ENCODE data around the gene SRSF4. TPM values are rescaled to one million over a fixed set of nuclear protein-coding genes. Genes with fewer than 3 reads are reported as not detected.

The SRSF4 gene
- polyA plus RNA-seq, 3 donors from 2014 or later: 49.5 to 110 (median 62.4) TPM

GRCh38 chr1:29211086-29212030 is 29.7 kb upstream of the SRSF4 start:
- Mint-ChIP-seq H3K27me3 (ENCODE audit: low read depth in 3 of 3) (peaks cover 0 to 2% (median 0%) of the 10 kb centered on the region in 3 donors), H3K4me3 (no peak overlapping the region), H3K36me3 (peaks cover 16 to 30% (median 24%) of the 10 kb centered on the region in 3 donors), H3K27ac (no peak overlapping the region), H3K9me3 (peaks cover 0 to 1% (median 0%) of the 10 kb centered on the region in 6 donors), H3K4me1 (no peaks in the 10 kb centered on the region)
- DNase-seq: no peak

- H3K4me1 Mint-ChIP-seq: no peaks in the 10 kb centered on the region
- H3K27ac Mint-ChIP-seq: no peak overlapping the region
- H3K27me3 Mint-ChIP-seq (ENCODE audit: low read depth in 3 of 3): peaks cover 0 to 2% (median 0%) of the 10 kb centered on the region in 3 donors
- H3K36me3 Mint-ChIP-seq: peaks cover 19 to 25% (median 24%) of the 10 kb centered on the region in 3 donors
- DNase-seq: no peak
- peaks cover 0 to 1% (median 0%) of the 10 kb centered on the region in 6 donors for H3K9me3 Mint-ChIP-seq
- no peak overlapping the region for H3K4me3 Mint-ChIP-seq
Observed at GRCh38 chr1:29210278-29211085, 28.8 kb upstream of the SRSF4 start.

GRCh38 chr1:29209173-29209572 is 27.5 kb upstream of the SRSF4 start:
- H3K4me3 Mint-ChIP-seq: no peak overlapping the region
- no peak for DNase-seq
- H3K27ac Mint-ChIP-seq: no peak overlapping the region
- peaks cover 16 to 25% (median 17%) of the 10 kb centered on the region in 3 donors for H3K36me3 Mint-ChIP-seq
- H3K4me1 Mint-ChIP-seq: no peaks in the 10 kb centered on the region
- no peaks in the 10 kb centered on the region for H3K9me3 Mint-ChIP-seq
- peaks cover 0 to 2% (median 0%) of the 10 kb centered on the region in 3 donors for H3K27me3 Mint-ChIP-seq (ENCODE audit: low read depth in 3 of 3)

GRCh38 chr1:29208442-29208841 is 26.7 kb upstream of the SRSF4 start:
- no peaks in the 10 kb centered on the region for H3K4me1 Mint-ChIP-seq
- no peak for DNase-seq
- H3K27me3 Mint-ChIP-seq (ENCODE audit: low read depth in 3 of 3): peaks cover 0 to 2% (median 0%) of the 10 kb centered on the region in 3 donors
- no peaks in the 10 kb centered on the region for H3K9me3 Mint-ChIP-seq
- peaks cover 13 to 23% (median 14%) of the 10 kb centered on the region in 3 donors for H3K36me3 Mint-ChIP-seq
- H3K27ac Mint-ChIP-seq: no peak overlapping the region
- H3K4me3 Mint-ChIP-seq: no peak overlapping the region

- peaks cover 0 to 3% (median 0%) of the 10 kb centered on the region in 3 donors for H3K27me3 Mint-ChIP-seq (ENCODE audit: low read depth in 3 of 3)
- peak; percentile 75 to 80 (median 75) for DNase-seq
- no peaks in the 10 kb centered on the region for H3K9me3 Mint-ChIP-seq
- H3K36me3 Mint-ChIP-seq: peaks cover 4 to 16% (median 9%) of the 10 kb centered on the region in 3 donors
- peak overlapping the region in 1 of 6 donors; percentile 4 for H3K27ac Mint-ChIP-seq
- no peak overlapping the region for H3K4me3 Mint-ChIP-seq
- peaks cover 0 to 5% of the 10 kb centered on the region in 2 donors for H3K4me1 Mint-ChIP-seq
Observed at GRCh38 chr1:29202584-29203340, 21.1 kb upstream of the SRSF4 start.

GRCh38 chr1:29202053-29202452 is 20.4 kb upstream of the SRSF4 start:
- H3K27ac Mint-ChIP-seq: no peak overlapping the region

GRCh38 chr1:29201595-29202051 is 19.9 kb upstream of the SRSF4 start:
- no peak for DNase-seq
- Mint-ChIP-seq H3K4me1 (peaks cover 0 to 5% of the 10 kb centered on the region in 2 donors), H3K9me3 (no peaks in the 10 kb centered on the region), H3K27me3 (ENCODE audit: low read depth in 3 of 3) (peaks cover 0 to 2% (median 0%) of the 10 kb centered on the region in 3 donors), H3K4me3 (no peak overlapping the region), H3K36me3 (peaks cover 4 to 16% (median 9%) of the 10 kb centered on the region in 3 donors), H3K27ac (no peak overlapping the region)

More at GRCh38 chr1:29202053-29202452, 20.4 kb upstream of the SRSF4 start:
- peaks cover 0 to 5% of the 10 kb centered on the region in 2 donors for H3K4me1 Mint-ChIP-seq
- no peak overlapping the region for H3K4me3 Mint-ChIP-seq
- DNase-seq: no peak
- H3K27me3 Mint-ChIP-seq (ENCODE audit: low read depth in 3 of 3): peaks cover 0 to 2% (median 0%) of the 10 kb centered on the region in 3 donors
- H3K36me3 Mint-ChIP-seq: peaks cover 4 to 16% (median 9%) of the 10 kb centered on the region in 3 donors
- no peaks in the 10 kb centered on the region for H3K9me3 Mint-ChIP-seq

- Mint-ChIP-seq H3K27ac (no peak overlapping the region), H3K4me1 (peaks cover 0 to 5% of the 10 kb centered on the region in 2 donors), H3K36me3 (peaks cover 4 to 16% (median 9%) of the 10 kb centered on the region in 3 donors), H3K27me3 (ENCODE audit: low read depth in 3 of 3) (peaks cover 0 to 2% (median 0%) of the 10 kb centered on the region in 3 donors), H3K4me3 (no peak overlapping the region), H3K9me3 (no peaks in the 10 kb centered on the region)
- DNase-seq: no peak
Observed at GRCh38 chr1:29200906-29201594, 19.4 kb upstream of the SRSF4 start.

GRCh38 chr1:29197993-29198392 is 16.3 kb upstream of the SRSF4 start:
- H3K9me3 Mint-ChIP-seq: no peaks in the 10 kb centered on the region
- H3K4me1 Mint-ChIP-seq: peaks cover 0 to 5% of the 10 kb centered on the region in 2 donors
- H3K27ac Mint-ChIP-seq: no peak overlapping the region
- peaks cover 0 to 2% (median 0%) of the 10 kb centered on the region in 3 donors for H3K27me3 Mint-ChIP-seq (ENCODE audit: low read depth in 3 of 3)
- no peak overlapping the region for H3K4me3 Mint-ChIP-seq
- H3K36me3 Mint-ChIP-seq: peaks cover 0 to 22% (median 6%) of the 10 kb centered on the region in 3 donors
- no peak for DNase-seq

- peak in 1 of 3 donors; percentile 11 for DNase-seq
- Mint-ChIP-seq H3K4me1 (peaks cover 0 to 1% of the 10 kb centered on the region in 2 donors), H3K4me3 (no peak overlapping the region)
Observed at GRCh38 chr1:29197590-29197924, 15.9 kb upstream of the SRSF4 start.

GRCh38 chr1:29196863-29197589 is 15.3 kb upstream of the SRSF4 start:
- Mint-ChIP-seq H3K27ac (no peak overlapping the region), H3K9me3 (no peaks in the 10 kb centered on the region), H3K36me3 (peaks cover 0 to 22% (median 6%) of the 10 kb centered on the region in 3 donors), H3K27me3 (ENCODE audit: low read depth in 3 of 3) (peaks cover 0 to 2% (median 0%) of the 10 kb centered on the region in 3 donors), H3K4me3 (no peak overlapping the region), H3K4me1 (no peaks in the 10 kb centered on the region)
- DNase-seq: no peak

More at GRCh38 chr1:29197590-29197924, 15.9 kb upstream of the SRSF4 start:
- H3K27ac Mint-ChIP-seq: no peak overlapping the region
- peaks cover 0 to 2% (median 0%) of the 10 kb centered on the region in 3 donors for H3K27me3 Mint-ChIP-seq (ENCODE audit: low read depth in 3 of 3)
- peaks cover 0 to 22% (median 6%) of the 10 kb centered on the region in 3 donors for H3K36me3 Mint-ChIP-seq
- H3K9me3 Mint-ChIP-seq: no peaks in the 10 kb centered on the region

GRCh38 chr1:29195881-29196291 is 14.2 kb upstream of the SRSF4 start:
- DNase-seq: no peak
- Mint-ChIP-seq H3K36me3 (peaks cover 0 to 14% (median 2%) of the 10 kb centered on the region in 3 donors), H3K4me3 (no peak overlapping the region), H3K4me1 (no peaks in the 10 kb centered on the region), H3K9me3 (no peaks in the 10 kb centered on the region), H3K27ac (no peak overlapping the region), H3K27me3 (ENCODE audit: low read depth in 3 of 3) (peaks cover 0 to 2% (median 0%) of the 10 kb centered on the region in 3 donors)
